GM12872 (cell line): Measurements from ENCODE around the gene KRT38.
A peak's percentile ranks its signal among the peaks of the same experiment; 100 is the strongest.

Source experiments
- TF ChIP-seq, protein P1 (sequence below): IDR thresholded peaks from 3 replicates; pipeline ENCODE4 v1.5.1; 2011; ENCODE audit warnings: low read depth, mild to moderate bottlenecking, low read length, moderate library complexity; ENCODE audit not compliant: insufficient read depth

The KRT38 gene

DNA sequence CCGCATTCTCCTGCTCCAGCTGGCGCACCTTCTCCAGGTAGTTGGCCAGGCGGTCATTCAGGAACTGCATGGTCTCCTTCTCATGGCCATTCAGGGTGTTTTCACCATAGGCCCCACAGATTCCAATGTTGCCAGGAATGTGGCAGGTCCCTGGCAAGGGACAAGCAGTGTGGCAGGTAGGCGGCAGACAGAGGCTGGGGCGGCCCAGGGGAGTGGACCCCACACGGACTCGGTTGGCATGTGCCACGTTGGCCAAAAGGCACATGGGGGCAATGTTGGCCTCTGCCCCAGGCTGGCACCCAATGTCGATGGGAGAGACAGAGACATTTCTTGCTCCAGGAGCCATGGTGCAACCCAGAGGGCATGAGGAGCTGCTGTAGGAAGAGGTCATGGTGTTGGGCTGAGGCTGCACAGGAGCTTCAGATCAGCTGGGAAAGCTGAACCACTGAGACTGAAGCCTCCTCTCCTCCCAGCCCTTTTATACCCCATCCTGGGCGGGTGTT, at the start of gene KRT38:
Gene KRT38 (minus strand): TSS at position 453 of the 503 bp plus-strand sequence. CDS start 62 bp downstream, at position 391.
- TF ChIP-seq, protein P1, sequence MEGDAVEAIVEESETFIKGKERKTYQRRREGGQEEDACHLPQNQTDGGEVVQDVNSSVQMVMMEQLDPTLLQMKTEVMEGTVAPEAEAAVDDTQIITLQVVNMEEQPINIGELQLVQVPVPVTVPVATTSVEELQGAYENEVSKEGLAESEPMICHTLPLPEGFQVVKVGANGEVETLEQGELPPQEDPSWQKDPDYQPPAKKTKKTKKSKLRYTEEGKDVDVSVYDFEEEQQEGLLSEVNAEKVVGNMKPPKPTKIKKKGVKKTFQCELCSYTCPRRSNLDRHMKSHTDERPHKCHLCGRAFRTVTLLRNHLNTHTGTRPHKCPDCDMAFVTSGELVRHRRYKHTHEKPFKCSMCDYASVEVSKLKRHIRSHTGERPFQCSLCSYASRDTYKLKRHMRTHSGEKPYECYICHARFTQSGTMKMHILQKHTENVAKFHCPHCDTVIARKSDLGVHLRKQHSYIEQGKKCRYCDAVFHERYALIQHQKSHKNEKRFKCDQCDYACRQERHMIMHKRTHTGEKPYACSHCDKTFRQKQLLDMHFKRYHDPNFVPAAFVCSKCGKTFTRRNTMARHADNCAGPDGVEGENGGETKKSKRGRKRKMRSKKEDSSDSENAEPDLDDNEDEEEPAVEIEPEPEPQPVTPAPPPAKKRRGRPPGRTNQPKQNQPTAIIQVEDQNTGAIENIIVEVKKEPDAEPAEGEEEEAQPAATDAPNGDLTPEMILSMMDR = no peak

DNA sequence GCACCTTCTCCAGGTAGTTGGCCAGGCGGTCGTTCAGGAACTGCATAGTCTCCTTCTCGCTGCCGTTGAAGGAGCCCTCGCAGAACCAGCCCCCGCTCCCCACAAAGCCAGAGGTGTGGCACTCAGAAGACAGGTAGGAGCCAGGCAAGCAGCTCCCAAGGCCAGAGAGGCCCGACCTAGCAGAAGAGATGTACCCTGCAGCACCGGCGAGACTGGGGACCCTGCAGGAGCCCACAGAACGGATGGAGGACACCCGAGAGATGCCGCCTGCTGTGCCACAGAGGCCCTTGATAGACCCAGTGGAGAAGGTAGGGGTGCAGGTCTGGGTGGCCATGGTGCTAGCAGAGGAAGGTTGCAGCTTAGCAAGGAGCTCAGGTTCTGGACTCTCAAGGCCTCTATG, 48.7 kb upstream of the KRT38 start, which contains the start of gene KRT36:
Gene KRT36 (minus strand): TSS at position 380 of the 400 bp plus-strand sequence. CDS start 46 bp downstream, at position 334.
- TF ChIP-seq, protein P1 = no peak

DNA sequence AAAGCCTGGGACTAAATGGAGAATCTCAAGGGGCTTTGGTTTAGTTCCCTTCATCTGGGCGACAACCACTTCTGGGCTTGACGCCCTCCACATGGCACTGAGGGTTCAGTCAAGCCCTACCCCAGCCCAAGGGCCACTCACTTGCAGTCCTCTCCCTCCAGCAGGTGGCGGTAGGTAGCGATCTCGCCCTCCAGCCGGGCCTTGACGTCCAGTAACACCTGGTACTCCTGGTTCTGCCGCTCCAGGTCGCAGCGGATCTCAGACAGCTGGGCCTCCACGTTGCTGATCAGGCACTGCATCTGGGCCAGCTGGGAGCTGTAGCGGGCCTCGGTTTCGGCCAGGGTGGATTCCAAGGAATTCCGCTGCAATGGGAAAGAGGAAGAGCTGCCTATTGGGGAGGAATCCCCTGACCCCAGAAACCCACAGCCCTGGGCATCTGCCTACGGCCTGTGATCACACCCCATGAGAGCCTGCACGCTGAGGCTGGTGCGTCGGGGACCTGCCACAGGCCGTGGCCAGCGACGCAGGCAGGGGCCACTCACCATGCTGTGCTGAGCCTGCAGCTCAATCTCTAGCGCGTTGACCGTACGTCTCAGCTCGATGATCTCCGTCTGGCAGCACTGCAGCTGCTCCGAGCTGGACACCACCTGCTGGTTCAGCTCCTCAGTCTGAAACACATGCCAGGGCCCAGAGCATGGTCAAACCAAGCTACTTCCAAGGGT, 46.2 kb upstream of the KRT38 start:
- TF ChIP-seq, protein P1 = peak; percentile 79

DNA sequence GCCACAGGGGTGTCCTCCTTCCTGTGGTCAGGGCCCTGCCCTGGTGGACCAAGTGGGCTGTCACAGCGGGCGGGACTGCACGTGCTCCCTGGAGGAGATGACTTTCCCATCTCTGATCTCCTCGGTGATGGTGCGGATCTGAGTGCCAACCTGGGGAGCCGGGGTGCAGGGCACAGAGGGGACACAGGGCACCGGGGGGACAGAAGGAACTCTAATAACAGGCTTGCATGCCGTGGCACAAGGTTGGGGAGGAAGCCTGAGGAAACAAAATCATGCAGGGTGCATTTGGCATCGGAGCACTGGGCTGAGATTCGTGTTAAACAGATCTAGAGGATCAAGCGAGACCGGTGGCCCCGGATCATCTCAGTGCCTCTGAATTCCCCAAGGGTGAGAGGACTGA, 45.5 kb upstream of the KRT38 start:
- TF ChIP-seq, protein P1 = no peak

DNA sequence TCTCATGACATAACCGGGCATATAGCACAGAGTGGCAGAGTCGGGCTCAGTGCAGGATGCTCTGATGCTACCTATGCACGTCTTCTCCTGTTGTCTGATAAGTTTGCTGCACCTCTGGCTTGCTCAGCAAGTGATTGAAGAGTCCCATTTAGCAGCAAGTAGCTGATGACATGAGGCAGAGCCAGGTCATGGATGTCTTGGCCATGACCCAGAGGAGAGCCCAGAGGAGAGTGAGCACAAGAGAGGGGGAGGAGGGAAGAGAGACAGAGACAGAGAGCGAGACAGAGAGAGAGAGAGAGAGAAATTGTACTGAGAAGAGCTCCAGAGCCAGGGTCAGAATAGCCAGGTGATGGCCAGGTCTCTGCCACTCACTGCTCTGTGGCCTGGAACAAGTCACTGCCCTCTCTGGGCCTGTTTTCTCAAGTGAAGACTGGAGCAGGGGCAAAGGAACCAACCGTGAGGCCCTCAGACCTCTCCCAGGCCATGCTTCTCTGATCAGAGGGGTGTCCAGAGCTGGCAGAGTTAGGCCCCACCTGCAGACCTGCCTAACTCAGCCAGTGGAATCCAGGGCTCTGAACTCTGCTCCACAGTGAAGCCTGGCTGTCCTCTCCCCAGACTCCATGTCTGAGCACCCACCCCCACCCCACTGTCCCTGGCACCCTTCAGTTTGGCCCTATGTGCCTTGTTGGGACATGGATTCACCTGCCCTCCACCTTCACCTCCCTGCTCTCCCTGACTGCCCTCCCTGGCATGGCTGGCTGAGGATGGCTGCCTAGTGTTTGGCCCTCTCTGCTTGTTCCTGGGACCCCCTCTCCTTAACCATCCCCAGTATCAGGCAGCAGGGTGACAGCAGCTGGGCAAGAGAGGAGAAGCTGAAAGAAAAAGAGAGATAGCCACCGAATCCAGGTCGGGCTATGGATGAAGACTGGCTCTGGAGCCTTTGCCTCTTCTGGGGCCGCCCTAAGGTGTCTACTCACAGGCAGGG, 44.4 kb upstream of the KRT38 start:
- TF ChIP-seq, protein P1 = no peak

DNA sequence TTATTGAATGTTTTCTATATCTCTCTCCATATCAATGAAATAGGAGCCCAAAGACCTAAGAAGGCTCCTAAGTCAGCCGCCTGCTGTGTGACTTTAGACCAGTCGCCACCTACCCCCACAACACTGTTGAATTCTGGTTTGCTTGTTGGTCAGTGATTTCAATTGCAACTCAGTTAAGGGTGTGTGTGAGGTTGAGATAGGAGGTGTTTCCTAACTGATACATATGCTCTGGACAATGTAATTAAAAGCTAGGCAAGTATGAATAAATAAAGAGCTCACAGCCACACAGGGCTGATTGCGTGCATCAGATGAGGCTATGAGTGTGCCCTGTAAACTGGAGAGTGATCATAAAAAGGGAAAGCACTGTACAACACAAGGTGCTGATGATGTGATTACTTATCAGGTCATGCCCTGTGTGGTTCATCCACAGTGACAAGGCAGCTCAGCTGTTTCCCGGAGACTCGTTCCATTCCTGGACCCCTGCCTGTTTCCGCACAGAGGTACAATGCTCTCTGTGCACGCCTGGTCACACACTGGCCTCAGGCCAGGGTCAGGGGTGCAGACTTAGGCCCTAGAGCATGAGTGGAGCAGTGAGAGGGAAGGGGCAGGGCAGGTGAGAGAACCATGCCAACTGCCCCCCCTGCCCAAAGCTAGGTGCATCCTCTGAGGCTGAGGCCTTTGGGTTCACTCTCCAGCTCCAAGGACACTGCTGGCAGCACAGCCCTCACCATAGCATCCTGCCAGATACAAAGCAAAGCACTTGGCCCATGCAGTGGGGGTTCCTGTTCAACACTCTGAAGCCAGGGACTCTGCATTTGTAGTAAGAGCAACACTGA, 43.4 kb upstream of the KRT38 start:
- TF ChIP-seq, protein P1 = no peak
